ENCODE results near the gene UBE2R2. TPM values are rescaled to one million over a fixed set of nuclear protein-coding genes. Genes with fewer than 3 reads are reported as not detected.
"Not testable (repeated sequence)": the region's sequence is repeated elsewhere in the genome, so short reads cannot be mapped to it uniquely, and the experiment has no call there.

Gene UBE2R2
- total and polyA plus RNA-seq, 2 donors (not counting 3 experiments of a cell fraction or from before 2014, with no cell fraction given), result 23.9 to 54.3 TPM

- dilution Hi-C loops (cut with MboI; ENCODE audit: extremely low pct_ligation_motif_present, low sequenced_read_pairs) (no loop called here), intact Hi-C loops (cut with micrococcal nuclease) (no loop called here)
- Histone ChIP-seq H3K9ac (replicated peaks; ENCODE audit: extremely low read depth, insufficient read depth, low read length) (no peak overlapping the region), H3K79me2 (ENCODE audit: control insufficient read depth, insufficient read depth, low read length) (no peaks in the 10 kb centered on the region), H4K20me1 (replicated peaks; ENCODE audit: control insufficient read depth, extremely low read depth, insufficient read depth, low read length) (no peaks in the 10 kb centered on the region), H3K36me3 (ENCODE audit: control insufficient read depth in 2 of 2, extremely low read depth in 1 of 2, insufficient read depth in 2 of 2, low read length in 2 of 2) (no peaks in the 10 kb centered on the region), H3K4me1 (ENCODE audit: control insufficient read depth, extremely low read depth, insufficient read depth, low read length) (peaks cover 5% of the 10 kb centered on the region), H3K4me2 (ENCODE audit: insufficient read depth, low read length) (no peak overlapping the region), H3K9me1 (replicated peaks; ENCODE audit: control insufficient read depth, extremely low read depth, insufficient read depth, low read length) (no peaks in the 10 kb centered on the region), H3K4me3 (replicated peaks in 1 of 3; ENCODE audit: insufficient read depth in 1 of 3, low read depth in 1 of 3, low read length in 3 of 3) (no peak overlapping the region), H3K27me3 (ENCODE audit: control insufficient read depth in 2 of 2, insufficient read depth in 2 of 2, low read length in 2 of 2) (no peaks in the 10 kb centered on the region), H3K27ac (ENCODE audit: insufficient read depth, low read depth, low read length) (no peak overlapping the region), H3K9me3 (replicated peaks; ENCODE audit: control insufficient read depth, insufficient read depth, low read length) (no peaks in the 10 kb centered on the region), H2AFZ (ENCODE audit: low read depth, low read length) (no peak overlapping the region)
- TF ChIP-seq GATA2 (IDR thresholded peaks at IDR 0.05; ENCODE audit: insufficient read depth, insufficient read length, low read depth, low read length) (no peak), POLR2AphosphoS5 (IDR thresholded peaks at IDR 0.05; ENCODE audit: insufficient read depth, low read depth, low read length) (no peak), EZH2 (IDR thresholded peaks at IDR 0.05; ENCODE audit: borderline replicate concordance, low read depth, low read length, severe bottlenecking) (no peak), POLR2A (IDR thresholded peaks at IDR 0.05; ENCODE audit: low read depth, low read length) (no peak), FOS (IDR thresholded peaks at IDR 0.05; ENCODE audit: borderline replicate concordance, insufficient read depth, low read length) (no peak), CTCF (IDR thresholded peaks at IDR 0.05; ENCODE audit: extremely low read depth in 1 of 2, insufficient read depth in 1 of 2, low read depth in 1 of 2, low read length in 2 of 2) (no peak), JUN (IDR thresholded peaks at IDR 0.05; ENCODE audit: borderline replicate concordance, insufficient read depth, insufficient read length, low read depth) (no peak), MYC (IDR thresholded peaks at IDR 0.05; ENCODE audit: low read depth, low read length) (no peak)
- TF ChIP-seq, protein P1, sequence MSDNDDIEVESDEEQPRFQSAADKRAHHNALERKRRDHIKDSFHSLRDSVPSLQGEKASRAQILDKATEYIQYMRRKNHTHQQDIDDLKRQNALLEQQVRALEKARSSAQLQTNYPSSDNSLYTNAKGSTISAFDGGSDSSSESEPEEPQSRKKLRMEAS (IDR thresholded peaks at IDR 0.05; ENCODE audit: insufficient read depth, insufficient read length), result no peak
- FAIRE-seq, result no peak
- POLR2A ChIA-PET, result no interaction called here
- CTCF ChIA-PET, result interaction anchor here (1.0 to 2.5 kb wide), 7 partner anchors 9 to 286 kb away, joined by 3 to 15 read pairs (median 6); no protein-coding TSS in a partner anchor
- no peak for DNase-seq (ENCODE audit: low read depth, low spot score)
- BruUV-seq (replicated peaks), result no TSS peak
Measured at GRCh38 chr9:33787839-33788238, 29.1 kb upstream of the UBE2R2 start.

GRCh38 chr9:33789429-33789828, 27.5 kb upstream of the UBE2R2 start:
- H3K27me3 ChIP-seq (ENCODE audit: control insufficient read depth in 2 of 2, insufficient read depth in 2 of 2, low read length in 2 of 2); H3K4me1 ChIP-seq (ENCODE audit: control insufficient read depth, extremely low read depth, insufficient read depth, low read length); POLR2A ChIA-PET; H3K9ac ChIP-seq (replicated peaks; ENCODE audit: extremely low read depth, insufficient read depth, low read length); H2AFZ ChIP-seq (ENCODE audit: low read depth, low read length); dilution Hi-C loops (cut with MboI; ENCODE audit: extremely low pct_ligation_motif_present, low sequenced_read_pairs); intact Hi-C loops (cut with micrococcal nuclease); H3K4me2 ChIP-seq (ENCODE audit: insufficient read depth, low read length); H3K27ac ChIP-seq (ENCODE audit: insufficient read depth, low read depth, low read length); FAIRE-seq; H4K20me1 ChIP-seq (replicated peaks; ENCODE audit: control insufficient read depth, extremely low read depth, insufficient read depth, low read length); H3K79me2 ChIP-seq (ENCODE audit: control insufficient read depth, insufficient read depth, low read length); H3K36me3 ChIP-seq (ENCODE audit: control insufficient read depth in 2 of 2, extremely low read depth in 1 of 2, insufficient read depth in 2 of 2, low read length in 2 of 2); BruUV-seq (replicated peaks); H3K9me1 ChIP-seq (replicated peaks; ENCODE audit: control insufficient read depth, extremely low read depth, insufficient read depth, low read length); DNase-seq (ENCODE audit: low read depth, low spot score); H3K4me3 ChIP-seq (replicated peaks in 1 of 3; ENCODE audit: insufficient read depth in 1 of 3, low read depth in 1 of 3, low read length in 3 of 3); H3K9me3 ChIP-seq (replicated peaks; ENCODE audit: control insufficient read depth, insufficient read depth, low read length): not testable (repeated sequence)
- CTCF ChIA-PET, result interaction anchor here (2.5 kb wide), 1 partner anchor 11 kb away, joined by 15 read pairs; no protein-coding TSS in a partner anchor
